Stimulated activated CD8-positive, alpha-beta memory T cell treated with anti-CD3 and anti-CD28 coated beads, Interleukin-15, amount 100 ng/mL, for 24 hours (primary cell): ENCODE data around the gene CATSPERE.
"Not testable (repeated sequence)": the region's sequence is repeated elsewhere in the genome, so short reads cannot be mapped to it uniquely, and the experiment has no call there.

ENCODE experiments used
- DNase-seq: peaks from one replicate; pipeline ENCODE4 v3.0.0-alpha.2; 2020; ENCODE audit warnings: low read depth

The CATSPERE gene

GRCh38 chr1:244666672-244667418 is 205.8 kb downstream of the CATSPERE start:
- DNase-seq, result not testable (repeated sequence)

GRCh38 chr1:244667797-244668196 is 206.7 kb downstream of the CATSPERE start:
- DNase-seq, result no peak

DNA sequence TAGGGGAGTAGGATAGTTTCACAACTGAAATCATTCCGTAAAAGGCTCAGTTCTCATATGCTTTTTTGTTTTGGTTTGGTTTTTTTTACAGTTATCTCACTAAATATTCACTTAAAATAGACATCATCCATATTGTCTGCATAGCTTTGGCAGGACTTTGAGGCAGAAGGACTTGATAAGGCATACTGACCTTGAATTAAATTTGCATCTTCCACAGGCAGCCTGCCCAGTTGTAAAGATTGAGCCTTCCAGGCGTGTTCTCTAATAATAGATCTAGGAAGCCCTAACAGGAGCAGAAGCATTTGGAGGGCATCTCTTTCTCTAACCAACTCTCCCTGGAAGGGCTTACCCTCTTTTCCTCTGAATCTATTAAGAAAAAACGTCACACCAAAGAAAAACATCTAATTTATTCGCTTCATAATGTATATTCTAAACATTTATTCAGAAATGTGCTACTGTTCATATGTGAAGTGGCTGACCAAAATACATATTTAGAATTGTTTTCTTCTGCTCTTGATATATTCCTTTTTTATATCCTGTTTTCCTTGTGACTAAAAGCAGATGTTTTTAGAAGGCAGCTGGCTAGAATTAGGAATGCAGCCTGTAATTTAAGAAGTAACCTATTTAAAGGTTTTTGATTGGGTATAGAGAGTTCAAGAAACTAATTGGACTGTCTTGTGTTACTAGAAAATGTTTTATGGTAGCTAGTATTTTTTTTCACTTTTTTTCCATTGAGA is 212.0 kb downstream of the CATSPERE start:
- DNase-seq, result no peak

- no peak for DNase-seq
Observed at GRCh38 chr1:244674446-244674845, 213.4 kb downstream of the CATSPERE start.

DNA sequence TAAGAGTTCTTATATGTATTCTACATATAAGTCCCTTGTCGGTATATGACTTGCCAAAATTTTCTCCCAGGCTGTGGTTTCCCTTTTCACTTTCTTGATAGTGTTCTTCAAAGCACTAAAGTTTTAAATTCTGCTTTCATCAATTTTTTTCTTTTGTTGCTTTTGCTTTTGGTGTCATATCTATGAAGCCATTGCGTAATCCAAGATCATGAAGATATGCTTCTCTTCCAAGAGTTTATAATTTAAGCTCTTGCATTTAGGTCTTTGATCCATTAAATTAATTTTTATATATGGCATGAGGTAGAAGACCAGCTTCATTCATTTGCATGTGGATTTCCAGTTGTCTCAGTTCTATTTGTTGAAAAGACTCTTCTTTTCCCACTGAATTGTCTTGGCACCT is 214.1 kb downstream of the CATSPERE start:
- no peak for DNase-seq

DNA sequence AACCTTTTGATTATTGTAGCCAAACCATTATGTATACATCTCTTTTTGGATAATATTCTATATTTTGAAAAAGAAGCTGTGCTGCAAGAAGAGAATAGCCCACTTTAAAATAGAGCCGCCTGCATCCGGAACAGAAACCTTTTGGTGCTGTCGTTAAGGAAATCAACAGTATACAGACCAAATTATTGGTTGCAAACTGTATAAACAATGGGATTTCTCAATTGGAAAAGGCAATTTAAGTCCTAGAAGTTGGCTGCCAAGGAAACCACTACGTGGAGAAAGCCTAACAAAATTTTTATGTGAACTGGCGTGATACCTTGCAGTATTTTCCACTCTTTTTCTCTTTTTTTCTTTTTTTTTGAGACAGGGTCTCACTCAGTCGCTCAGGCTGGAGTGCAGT is 217.6 kb downstream of the CATSPERE start:
- no peak for DNase-seq

GRCh38 chr1:244680667-244681066 is 219.6 kb downstream of the CATSPERE start:
- no peak for DNase-seq

- not testable (repeated sequence) for DNase-seq
Observed at GRCh38 chr1:244682087-244682486, 221.0 kb downstream of the CATSPERE start.
